GM19324 (cell line): ENCODE data around the gene TPST2.

ENCODE experiments used
- ATAC-seq: cut with Tn5 transposase; IDR thresholded peaks from one replicate; pipeline ENCODE4 v1.9.1; 2021; ENCODE audit warnings: mild to moderate bottlenecking, moderate library complexity; ENCODE audit not compliant: unreplicated experiment, low FRiP score

Gene TPST2

GRCh38 chr22:26479792-26480610 is 109.9 kb downstream of the TPST2 start:
- no peak for ATAC-seq

- ATAC-seq: no peak
Observed at GRCh38 chr22:26479043-26479791, 110.7 kb downstream of the TPST2 start.

DNA sequence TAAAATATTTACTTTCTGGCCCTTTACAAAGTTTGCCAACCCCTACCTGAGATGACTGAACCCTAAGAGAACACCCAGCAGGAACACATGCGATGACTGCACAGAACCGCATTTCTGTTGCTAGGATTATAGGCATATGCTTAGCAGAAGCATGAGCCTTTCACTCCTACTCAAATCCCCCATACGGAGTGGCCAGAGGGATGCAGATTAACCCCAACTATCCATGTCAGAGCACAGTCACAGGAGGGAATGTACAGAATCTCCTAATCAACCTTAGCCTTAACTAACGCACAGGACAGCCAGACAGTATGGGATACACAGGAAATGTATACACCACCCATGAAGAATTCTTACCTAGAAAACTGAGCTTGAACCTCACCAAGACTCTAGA is 112.6 kb downstream of the TPST2 start:
- ATAC-seq: no peak

DNA sequence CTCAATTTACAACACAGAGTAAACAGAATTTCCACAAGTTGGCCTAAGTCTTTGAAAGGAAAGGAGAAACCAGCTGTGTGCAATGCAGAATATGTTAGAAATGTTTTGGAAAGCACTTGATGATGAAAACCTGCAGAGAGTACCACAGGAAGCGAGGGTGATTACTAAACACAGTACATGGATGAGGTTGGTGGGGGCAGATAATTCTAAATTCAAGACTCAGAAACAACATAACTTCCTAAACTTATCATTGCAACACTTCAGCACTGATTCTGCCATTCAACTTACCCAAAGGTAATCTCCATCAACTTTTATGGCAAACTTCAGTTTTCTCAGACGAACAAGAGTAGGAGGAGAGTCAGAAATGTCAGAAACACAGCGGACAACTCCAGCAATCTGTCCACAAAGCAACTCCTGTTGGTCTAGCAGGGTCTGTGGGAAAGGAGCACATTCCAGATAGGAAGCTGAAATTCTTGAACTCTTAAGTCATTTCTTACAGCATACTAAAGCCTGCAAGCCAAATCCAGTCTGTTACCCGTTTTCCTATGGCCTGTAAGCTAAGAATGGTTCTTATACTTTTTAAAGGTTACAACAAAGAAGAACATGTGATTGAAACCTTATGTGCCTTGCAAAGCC is 113.1 kb downstream of the TPST2 start:
- ATAC-seq: no peak

DNA sequence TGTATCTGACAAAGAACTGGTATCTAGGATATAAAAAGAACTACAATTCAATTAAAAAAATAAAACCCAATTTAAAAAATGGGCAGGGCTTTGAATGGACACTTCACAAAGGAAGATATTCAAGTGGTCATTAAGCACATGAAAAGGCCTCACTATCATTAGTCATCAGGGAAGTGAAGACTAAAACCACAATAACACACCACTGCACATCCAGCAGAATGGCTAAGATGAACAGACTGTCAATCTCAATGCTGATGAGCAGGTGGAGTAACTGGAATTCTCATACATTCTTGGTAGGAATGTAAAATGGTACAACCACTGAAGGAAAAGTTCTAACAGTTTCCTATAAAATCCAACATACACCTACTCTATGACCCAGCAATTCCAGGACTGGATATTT is 115.2 kb downstream of the TPST2 start:
- ATAC-seq: no peak
